Skeletal muscle cell (primary cell): ENCODE results near the gene CLCN2.

ENCODE experiments used
- DNase-seq: peaks from one replicate; pipeline ENCODE4 v3.0.0-alpha.2; 2010; ENCODE audit warnings: low read depth
- H3K4me3 ChIP-seq: 2 replicates; pipeline ENCODE4 v1.5.1; 2011; ENCODE audit warnings: low read depth, mild to moderate bottlenecking, control low read depth, low read length, moderate library complexity

The CLCN2 gene

DNA sequence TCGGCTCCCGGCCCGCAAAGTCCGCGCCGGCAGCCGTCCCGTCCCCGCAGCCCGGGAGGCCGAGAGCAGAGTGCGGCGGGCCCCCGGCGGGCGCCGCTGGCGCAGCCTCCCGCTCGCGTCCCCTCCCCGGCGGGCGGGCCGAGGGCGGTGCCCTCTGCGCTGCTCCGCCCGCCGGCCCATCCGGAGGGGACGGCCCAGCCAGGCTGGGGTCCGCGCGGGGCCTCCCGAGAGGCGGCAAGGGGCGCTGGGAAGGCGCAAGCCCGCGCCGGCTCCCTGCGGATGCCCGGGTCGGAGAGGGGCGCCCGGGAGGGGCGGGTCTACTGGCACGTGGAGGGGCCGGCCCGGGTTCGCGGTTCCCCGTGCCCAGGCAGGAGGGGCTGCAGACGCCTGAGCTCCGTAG lies at the start of gene CLCN2, which contains the start of gene POLR2H:
Gene CLCN2 (minus strand): TSS at position 74 of the 400 bp plus-strand sequence. CDS start 126 bp downstream, outside the sequence.
Gene POLR2H (plus strand): TSS at position 179 of the 400 bp plus-strand sequence. CDS start 1,783 bp downstream, outside the sequence.
- peak within 1 kb of the TSS; percentile 85 for H3K4me3 ChIP-seq
- DNase-seq = no peak

- H3K4me3 ChIP-seq = no peak overlapping the region
- no peak for DNase-seq
Observed at GRCh38 chr3:184409946-184410500, 48.6 kb upstream of the CLCN2 start.

GRCh38 chr3:184409331-184409926 lies 48.0 kb upstream of the CLCN2 start:
- H3K4me3 ChIP-seq = no peak overlapping the region
- no peak for DNase-seq

GRCh38 chr3:184405075-184406030 lies 43.9 kb upstream of the CLCN2 start:
- no peak overlapping the region for H3K4me3 ChIP-seq
- no peak for DNase-seq

GRCh38 chr3:184399410-184399809 lies 38.0 kb upstream of the CLCN2 start:
- no peak overlapping the region for H3K4me3 ChIP-seq
- DNase-seq = peak; percentile 75

DNA sequence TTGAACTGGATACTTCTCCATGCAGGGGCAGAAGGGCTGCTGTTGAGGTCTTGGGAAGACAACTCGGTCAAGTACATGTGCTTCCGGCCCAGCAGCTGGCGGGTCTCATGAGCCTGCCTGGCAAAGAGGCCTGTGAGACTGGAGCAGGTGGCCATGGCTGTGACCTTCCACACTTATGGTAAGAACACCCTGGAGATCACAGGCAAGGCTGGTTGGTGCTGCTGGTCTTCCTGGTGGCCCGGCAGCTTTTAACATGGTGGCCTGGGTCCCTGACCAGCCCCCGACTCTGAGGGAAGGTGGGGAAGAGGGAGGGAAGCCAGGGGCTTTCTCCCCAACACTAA lies 33.9 kb upstream of the CLCN2 start:
- no peak overlapping the region for H3K4me3 ChIP-seq
- DNase-seq = no peak

- H3K4me3 ChIP-seq = no peak overlapping the region
- no peak for DNase-seq
Observed at GRCh38 chr3:184391266-184391665, 29.9 kb upstream of the CLCN2 start.

- no peak overlapping the region for H3K4me3 ChIP-seq
- DNase-seq = no peak
Observed at GRCh38 chr3:184389935-184390528, 28.6 kb upstream of the CLCN2 start.

GRCh38 chr3:184389384-184389783 lies 28.0 kb upstream of the CLCN2 start:
- H3K4me3 ChIP-seq = no peak overlapping the region
- DNase-seq = no peak

GRCh38 chr3:184388936-184389230 lies 27.5 kb upstream of the CLCN2 start:
- no peak for DNase-seq
- H3K4me3 ChIP-seq = no peak overlapping the region

GRCh38 chr3:184388164-184388935 lies 26.9 kb upstream of the CLCN2 start:
- no peak for DNase-seq

DNA sequence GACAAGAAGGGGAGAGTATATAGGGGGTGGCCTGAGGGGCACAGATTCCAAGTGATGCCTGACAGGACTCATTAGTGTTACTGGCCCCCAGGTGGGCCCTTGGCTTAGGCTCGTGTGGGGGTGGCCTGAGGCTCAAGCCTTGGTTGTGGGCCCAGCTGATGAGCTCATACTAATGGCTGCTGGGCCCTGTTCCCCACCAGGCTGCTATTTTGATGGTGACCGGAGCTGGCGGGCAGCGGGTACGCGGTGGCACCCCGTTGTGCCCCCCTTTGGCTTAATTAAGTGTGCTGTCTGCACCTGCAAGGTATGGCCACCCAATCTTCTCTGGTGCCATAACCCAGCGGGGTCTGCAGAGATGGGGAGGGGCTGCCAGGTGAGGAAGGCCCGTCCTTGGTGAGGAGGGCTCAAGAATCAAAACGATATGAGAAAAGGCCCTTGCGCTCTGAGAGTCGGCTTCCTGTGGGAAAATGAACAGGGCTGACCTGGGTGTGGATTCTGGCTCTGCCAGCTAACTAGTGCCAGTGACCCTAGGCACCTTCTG lies 25.8 kb upstream of the CLCN2 start:
- H3K4me3 ChIP-seq = no peak overlapping the region
- no peak for DNase-seq

More at GRCh38 chr3:184388164-184388935, 26.9 kb upstream of the CLCN2 start:
- no peak overlapping the region for H3K4me3 ChIP-seq

- DNase-seq = no peak
- no peak overlapping the region for H3K4me3 ChIP-seq
Observed at GRCh38 chr3:184386047-184386806, 24.8 kb upstream of the CLCN2 start.

- DNase-seq = no peak
Observed at GRCh38 chr3:184384856-184385422, 23.5 kb upstream of the CLCN2 start.

GRCh38 chr3:184384342-184384741 lies 22.9 kb upstream of the CLCN2 start:
- DNase-seq = no peak
- no peak overlapping the region for H3K4me3 ChIP-seq

More at GRCh38 chr3:184384856-184385422, 23.5 kb upstream of the CLCN2 start:
- no peak overlapping the region for H3K4me3 ChIP-seq

DNA sequence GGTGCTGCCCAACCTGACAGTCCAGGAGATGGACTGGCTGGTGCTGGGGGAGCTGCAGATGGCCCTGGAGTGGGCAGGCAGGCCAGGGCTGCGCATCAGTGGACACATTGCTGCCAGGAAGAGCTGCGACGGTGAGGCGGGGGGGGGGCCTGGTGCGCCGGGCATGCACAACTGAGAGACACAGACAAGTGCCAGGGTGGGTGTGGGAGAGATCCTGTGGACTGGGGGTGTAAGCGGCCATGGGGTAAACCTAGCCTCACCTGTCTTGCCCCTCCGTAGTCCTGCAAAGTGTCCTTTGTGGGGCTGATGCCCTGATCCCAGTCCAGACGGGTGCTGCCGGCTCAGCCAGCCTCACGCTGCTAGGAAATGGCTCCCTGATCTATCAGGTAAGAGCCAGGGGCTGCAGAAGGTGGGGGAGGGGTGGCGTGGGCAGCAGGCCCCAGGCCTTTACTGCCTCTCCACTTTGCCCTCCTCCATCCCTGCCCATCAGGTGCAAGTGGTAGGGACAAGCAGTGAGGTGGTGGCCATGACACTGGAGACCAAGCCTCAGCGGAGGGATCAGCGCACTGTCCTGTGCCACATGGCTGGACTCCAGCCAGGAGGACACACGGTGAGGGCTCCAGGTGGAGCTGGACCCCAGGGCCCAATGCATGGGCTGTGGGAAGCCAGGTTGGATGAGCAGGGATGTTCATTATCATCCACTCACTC lies 21.8 kb upstream of the CLCN2 start:
- H3K4me3 ChIP-seq = no peak overlapping the region
- DNase-seq = no peak

GRCh38 chr3:184382326-184383032 lies 21.1 kb upstream of the CLCN2 start:
- no peak overlapping the region for H3K4me3 ChIP-seq
- no peak for DNase-seq
